M059J (cell line): ENCODE measurements around the gene IFFO2. TPM values are rescaled to one million over a fixed set of nuclear protein-coding genes. Genes with fewer than 3 reads are reported as not detected.

ENCODE experiments used
- DNase-seq: peaks from one replicate; pipeline ENCODE4 v3.0.0-alpha.2; 2012; ENCODE audit warnings: low read depth
- total RNA-seq: library from RNA; depleted of rRNA; stranded (reverse); fragments of >200 nt; shearing (Covaris generic); gene quantifications from 2 replicates; pipeline ENCODE4 v1.2.3, GENCODE V29; 2014; rRNA removed

IFFO2 gene
- total RNA-seq = 6.7 and 13.2 TPM in 2 replicates

DNA sequence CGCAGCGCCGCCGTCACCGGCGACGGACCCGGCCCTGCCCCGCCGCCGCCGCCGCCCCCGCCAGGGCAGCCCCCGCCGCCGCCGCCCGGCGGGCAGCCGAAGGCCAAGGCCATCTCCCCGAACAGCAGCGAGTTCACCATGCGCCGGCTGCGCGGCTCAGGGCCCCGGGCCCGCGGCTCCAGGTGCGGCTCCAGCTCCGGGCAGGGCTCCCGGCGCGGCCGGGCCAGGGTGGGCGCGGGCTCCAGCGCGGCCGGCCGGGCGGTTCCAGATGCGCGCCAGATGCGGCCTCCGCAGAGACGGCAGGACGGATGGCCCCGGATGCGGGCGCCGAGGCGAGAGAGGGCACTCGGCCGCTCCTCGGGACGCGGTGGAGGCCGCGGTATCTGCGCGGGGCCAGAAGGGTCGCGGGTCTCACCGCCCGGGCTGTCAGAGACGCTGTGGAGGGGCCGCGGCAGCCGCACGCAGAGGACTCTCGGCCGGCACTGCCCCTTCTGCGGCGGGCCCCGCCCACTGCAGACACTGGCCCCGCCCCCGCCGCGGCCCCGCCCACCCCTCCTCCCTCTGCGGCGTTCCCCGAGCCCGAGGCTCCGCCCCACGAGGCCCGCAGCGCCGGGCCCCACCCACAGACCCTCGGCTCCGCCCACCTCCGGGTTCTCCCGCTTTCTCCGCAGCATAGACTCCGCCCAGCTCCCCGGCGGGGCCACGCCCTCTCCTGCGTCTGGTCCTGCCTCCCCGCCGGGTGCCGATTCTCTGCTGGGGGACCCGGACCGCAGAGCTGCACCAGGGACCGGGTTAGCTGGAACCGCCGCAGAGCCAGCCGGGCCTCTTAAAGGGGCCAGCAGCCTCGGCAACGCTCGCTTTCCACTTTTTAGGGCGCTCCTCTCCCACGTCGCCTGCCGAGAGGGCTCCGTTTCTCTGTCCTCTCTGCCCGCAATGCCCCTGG is at the start of gene IFFO2:
Gene IFFO2 (minus strand): TSS at position 484 of the 943 bp plus-strand sequence. CDS start 344 bp downstream, at position 140.
- peak; percentile 92 for DNase-seq

DNA sequence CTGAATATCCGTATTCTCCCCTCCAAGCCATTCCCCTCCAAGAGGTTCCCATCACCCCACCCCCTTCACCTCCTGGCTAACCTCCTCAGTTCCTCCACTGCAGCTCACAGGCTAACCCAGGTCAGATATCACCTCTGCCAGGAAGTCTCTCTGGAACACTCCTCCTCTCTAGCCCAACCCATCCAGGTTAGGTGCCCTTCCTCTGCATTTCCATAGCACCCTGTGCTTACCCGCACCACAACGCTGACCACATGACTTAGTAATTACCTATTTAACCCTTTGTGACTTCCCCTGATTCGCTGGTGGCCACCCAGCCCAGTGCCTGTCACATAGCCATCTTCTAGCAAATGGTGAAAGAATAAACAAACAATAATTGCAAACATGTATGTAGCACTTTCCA is 49.5 kb upstream of the IFFO2 start:
- DNase-seq = peak; percentile 12

GRCh38 chr1:19003371-19004290 is 47.2 kb upstream of the IFFO2 start:
- peak; percentile 71 for DNase-seq

GRCh38 chr1:19000065-19000464 is 43.6 kb upstream of the IFFO2 start:
- no peak for DNase-seq

- peak; percentile 12 for DNase-seq
Observed at GRCh38 chr1:18999359-18999758, 42.9 kb upstream of the IFFO2 start.

DNA sequence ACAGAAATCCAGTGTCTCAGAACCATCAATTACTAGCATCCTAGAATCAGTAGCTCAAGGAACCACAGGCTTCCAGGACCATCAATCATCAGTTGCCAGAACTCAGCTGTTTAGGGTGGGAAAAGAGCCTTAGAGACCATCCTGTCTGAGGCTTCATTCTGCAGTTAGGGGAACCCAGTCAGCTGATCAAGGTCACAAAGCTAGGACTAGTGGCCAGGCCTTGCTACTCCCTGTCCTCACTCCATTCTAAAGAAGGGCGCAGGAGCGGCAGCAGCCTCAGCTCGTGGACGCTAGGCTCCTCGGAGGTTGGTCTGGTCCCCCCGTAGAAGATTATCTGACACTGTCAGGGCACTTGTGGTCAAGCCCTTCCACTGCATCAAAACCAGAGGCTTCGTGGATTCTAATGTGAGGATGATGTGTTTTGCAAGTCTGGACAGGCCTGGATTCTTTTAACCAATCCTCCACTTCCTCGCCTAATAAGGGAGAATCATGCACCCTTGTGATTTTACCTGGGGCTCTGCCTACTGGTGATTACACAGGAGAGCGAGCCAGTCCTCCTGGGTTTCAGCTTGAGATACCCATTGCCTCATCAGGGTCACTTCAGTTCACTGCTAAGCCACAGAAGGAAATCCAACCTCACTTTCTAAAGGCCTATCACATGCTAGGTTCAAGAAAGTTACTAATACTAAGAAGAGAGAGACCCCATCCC is 41.7 kb upstream of the IFFO2 start:
- DNase-seq = peak; percentile 24

GRCh38 chr1:18997508-18997907 is 41.0 kb upstream of the IFFO2 start:
- no peak for DNase-seq

DNA sequence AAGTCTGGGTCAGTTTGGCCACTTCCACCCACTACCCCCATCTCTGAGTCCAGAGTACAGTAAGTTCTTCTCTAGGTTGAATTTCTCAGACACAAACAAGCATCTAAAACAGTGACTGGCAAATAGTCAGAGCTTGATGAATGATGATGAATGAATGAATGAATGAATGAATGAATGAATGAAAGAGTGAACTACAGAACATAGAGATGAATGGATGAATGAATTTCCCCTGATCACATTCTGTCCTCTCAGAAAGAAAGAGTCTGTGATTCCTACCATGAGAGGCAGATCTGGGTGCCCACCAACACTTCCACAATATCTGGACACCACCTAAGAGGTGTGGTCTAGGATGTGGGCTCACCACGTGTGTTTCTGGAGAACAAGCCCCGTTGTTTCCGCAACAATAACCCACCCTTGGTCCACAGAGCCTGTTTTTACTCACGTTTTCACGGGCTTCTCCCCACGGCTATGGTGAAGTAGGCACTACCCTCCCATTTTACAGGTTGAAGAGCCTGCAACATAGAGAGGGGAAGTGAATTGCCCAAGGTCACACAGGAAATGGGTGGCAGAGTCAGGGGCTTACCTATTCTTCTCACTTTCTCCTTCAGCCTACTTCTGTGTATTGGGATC is 40.2 kb upstream of the IFFO2 start:
- no peak for DNase-seq

DNA sequence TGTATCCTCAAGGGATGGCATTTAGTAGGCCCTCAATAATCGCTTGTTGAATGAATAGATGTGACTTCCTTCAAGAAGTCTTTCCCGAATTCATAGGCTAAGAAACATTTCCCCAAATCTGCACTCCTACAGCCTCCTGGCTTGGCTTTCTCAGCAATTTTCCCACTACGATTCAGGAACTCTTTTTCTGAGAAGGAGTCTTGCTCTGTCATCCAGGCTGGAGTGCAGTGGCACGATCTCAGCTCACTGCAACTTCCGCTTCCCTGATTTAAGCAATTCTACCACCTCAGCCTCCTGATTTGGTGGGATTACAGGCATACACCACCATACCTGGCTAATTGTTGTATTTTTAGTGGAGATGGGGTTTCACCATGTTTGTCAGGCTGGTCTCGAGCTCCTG is 37.9 kb upstream of the IFFO2 start:
- no peak for DNase-seq

DNA sequence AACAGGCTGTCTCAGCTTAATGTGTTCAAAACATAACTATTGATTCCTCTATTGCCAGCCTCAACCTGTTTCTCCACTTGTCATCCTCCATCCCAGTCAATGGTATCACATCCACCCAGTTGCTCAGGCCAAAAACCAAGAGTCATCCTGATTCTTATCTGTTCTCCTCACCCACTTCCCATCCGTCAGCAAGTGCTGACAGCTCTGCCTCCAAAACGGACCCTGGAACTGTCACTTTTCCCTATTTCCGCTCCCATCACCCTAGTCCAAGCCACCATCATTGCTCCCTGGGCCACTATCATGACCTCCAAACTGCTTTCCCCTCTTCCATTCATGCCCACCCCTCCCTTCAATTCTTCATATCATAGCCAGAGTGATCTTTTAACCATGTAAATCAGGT is 36.2 kb upstream of the IFFO2 start:
- DNase-seq = no peak

DNA sequence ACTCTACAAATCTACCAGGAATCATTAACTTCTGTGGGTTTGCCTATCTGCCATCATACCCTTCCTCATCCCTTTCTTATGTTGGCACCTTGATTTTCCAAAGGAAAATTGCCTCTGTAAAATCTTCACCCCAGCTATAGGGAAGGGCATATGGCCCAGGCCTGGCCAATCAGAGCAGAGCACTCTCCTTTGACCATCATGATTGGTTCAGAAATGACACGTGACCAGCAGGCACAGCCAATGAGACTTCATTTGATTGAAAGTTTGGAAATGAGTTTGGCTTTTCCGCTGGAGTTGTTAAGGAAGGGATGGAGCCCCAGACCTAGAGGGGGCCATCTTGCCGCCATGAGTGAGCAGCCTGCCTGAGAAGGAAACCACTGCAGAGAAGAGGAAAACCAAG is 35.1 kb upstream of the IFFO2 start:
- no peak for DNase-seq

DNA sequence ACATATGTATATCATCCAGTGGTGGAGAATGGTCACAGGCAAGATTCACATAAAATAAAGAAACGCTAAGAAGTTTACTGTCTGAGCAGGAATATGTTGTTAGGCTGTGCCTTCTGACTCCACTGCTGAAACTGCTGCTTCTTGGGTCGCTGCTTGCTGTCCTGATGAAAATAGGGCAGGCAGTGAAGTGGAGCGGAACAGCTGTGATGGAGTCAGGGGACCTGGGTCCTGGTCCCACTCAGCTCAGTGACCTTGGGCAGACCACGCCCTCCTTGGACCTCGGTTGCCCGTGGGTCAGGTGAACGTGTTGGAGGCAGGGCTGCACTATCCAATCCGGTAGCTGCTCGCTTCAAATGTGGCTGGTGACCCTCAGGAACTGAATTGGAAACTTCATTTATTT is 33.4 kb upstream of the IFFO2 start:
- DNase-seq = no peak

GRCh38 chr1:18989176-18989799 is 32.8 kb upstream of the IFFO2 start:
- DNase-seq = no peak

DNA sequence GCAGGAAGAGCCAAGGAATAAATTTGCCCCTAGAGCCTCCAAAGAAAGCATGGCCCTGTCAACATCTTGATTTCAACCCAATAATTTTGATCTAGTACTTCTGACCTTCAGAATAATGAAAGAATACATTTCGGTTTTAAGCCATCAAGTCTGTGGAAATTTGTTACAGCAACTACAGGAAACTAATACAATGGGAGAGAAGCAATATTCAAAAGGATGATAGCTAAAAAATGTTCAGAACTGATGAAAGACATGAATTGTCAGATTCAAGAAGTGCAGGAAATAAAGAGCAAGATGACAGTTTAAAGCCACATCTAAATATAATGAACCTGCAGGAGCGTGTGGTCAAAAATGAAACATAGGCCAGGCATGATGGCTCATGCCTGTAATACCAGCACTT is 24.8 kb upstream of the IFFO2 start:
- DNase-seq = no peak

- DNase-seq = no peak
Observed at GRCh38 chr1:18978706-18979105, 22.2 kb upstream of the IFFO2 start.

DNA sequence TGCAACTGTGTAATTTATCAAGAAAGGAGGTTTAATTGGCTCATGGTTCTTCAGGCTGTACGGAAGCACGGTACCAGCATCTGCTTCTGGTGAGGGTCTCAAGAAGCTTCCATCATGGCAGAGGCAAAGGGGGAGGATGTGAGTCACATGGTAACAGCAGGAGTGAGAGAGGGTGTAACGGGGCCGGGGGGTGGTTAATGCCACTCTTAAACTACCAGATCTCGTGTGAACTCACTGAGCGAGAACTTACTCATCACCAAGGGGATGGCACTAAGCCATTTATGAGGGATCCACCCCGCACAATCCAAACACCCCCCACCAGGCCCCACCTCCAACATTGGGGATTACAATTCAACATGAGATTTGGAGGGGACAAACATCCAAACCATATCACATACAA is 21.0 kb upstream of the IFFO2 start:
- no peak for DNase-seq

DNA sequence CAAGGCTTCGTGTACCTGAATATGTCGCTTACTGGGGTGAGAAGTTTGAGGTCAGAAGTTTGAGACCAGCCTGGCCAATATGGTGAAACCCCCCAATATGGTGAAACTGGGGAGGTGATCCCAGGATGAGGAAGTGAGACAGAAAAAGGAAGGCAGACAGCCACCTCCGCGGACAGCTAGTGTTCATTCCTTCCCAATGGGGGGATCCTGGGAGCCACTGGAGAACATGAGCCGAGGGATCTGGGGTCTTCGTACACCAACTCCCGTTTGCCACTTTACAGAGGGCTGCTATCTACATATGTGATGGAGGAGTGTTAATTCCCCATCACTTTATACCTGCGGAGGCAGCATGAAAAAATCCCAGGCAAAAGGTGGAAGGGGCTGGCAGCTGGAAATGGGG is 19.6 kb upstream of the IFFO2 start:
- DNase-seq = no peak

DNA sequence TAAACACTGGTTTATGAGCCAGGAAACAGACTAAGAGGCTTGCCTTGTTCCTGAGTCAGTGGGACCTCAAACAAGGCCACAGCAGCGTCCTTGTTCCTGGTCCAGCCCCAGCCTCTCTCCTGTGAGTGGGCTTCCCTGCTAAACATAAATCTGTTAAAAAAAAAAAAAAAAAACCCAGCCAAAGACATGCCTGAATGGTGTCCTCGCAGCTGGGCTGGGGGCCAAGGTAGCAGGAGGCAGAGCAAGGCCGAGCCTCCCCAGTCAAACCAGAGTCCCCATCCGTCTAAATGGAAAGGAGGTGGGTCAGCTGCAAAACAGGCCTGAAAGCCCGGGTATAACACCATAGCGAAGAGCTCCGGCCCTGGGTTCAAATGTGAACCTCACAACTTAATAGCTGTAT is 18.1 kb upstream of the IFFO2 start:
- no peak for DNase-seq

DNA sequence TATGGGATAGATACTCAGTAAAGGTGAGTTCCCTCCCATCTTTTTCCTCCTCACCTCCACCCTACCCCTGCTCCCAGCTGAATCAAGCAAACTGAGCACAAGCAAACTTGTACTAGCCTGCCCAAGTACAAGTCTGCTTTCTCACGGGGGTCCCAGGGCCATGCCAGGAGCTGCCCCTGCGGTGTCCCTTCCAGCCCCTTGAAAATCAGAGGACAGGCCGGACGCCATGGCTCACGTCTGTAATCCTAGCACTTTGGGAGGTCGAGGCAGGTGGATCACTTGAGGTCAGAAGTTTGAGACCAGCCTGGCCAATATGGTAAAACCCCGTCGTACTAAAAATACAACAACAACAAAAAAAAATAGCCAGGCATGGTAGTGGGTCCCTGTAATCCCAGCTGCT is 17.5 kb upstream of the IFFO2 start:
- DNase-seq = no peak

DNA sequence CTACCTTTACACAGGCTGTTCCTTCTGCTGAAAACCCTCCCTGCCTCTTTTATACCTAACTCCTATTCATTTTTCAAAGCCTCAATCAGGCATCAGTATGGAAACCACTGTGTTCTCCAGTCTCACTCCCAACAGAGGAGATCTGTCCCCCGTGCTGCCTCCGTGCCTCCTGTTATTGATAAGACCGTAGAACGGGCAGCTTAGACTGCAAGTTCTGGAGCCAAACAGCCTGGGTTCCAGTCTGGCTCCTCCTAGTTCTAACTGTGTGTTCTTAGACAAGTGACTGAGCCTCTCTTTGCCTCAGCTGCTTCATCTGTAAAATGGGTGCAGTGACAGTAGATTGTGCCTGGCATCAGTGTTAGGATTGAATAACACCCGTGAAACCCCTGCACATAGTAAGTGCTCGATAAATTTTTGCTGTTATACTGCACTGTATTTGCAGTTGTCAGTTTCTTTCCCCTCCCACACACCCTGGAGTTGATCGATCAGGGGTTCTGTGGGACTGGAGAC is 17.0 kb upstream of the IFFO2 start:
- DNase-seq = no peak

GRCh38 chr1:18972991-18973390 is 16.5 kb upstream of the IFFO2 start:
- no peak for DNase-seq
